ENCODE results near the gene NAPEPLD.

NAPEPLD gene

DNA sequence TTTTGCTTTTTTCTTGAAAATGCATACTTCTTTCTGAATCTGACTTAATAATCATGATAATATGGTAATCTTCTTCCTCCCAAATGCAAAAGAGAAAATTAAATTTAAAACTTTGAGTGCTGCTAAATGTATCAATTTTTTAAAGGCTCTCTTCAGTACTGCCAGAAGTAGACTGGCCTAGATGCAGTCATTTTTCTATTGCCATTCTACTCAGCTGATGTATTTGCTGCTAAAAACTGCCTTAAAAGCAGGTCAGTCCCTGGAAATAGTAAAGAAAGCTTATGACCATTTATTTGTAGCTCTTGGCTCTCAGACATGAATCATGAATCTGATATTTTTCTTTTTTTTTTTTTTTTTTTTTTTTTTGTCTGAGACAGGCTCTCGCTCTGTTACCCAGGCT lies 28.5 kb downstream of the NAPEPLD start:
- TF ChIP-seq ZNF8 (CRISPR knock-in tag; IDR thresholded peaks at IDR 0.05), result no peak
- ATAC-seq, result no peak

DNA sequence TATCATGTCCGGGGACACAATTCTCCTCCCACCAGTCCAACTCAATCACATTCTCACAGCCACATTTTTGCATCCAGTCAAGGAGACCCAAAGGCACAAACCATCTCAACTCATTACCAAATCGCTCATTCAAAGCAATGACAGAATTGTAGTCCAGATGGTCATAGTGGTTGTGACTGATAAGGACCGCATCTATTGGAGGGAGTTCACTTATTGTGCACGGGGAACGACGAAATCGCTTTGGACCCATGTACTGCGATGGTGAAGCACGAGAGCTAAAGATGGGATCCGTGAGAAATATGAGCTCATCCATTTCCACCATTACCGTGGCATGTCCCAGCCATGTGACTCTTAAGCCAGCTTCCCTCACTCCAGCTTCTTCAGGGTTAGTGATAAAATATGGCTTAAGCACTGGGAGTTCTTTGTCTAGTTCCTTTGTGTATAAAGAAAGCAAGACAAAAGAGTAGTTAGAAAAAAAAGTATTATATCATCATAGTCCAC lies 29.1 kb downstream of the NAPEPLD start:
- ATAC-seq, result no peak
- no peak for TF ChIP-seq ZNF70 (CRISPR knock-in tag; IDR thresholded peaks at IDR 0.05)
- TF ChIP-seq ISL1 (CRISPR knock-in tag; IDR thresholded peaks at IDR 0.05), result no peak
- TF ChIP-seq RARB (CRISPR knock-in tag; IDR thresholded peaks at IDR 0.05), result no peak
- TF ChIP-seq, protein P1, sequence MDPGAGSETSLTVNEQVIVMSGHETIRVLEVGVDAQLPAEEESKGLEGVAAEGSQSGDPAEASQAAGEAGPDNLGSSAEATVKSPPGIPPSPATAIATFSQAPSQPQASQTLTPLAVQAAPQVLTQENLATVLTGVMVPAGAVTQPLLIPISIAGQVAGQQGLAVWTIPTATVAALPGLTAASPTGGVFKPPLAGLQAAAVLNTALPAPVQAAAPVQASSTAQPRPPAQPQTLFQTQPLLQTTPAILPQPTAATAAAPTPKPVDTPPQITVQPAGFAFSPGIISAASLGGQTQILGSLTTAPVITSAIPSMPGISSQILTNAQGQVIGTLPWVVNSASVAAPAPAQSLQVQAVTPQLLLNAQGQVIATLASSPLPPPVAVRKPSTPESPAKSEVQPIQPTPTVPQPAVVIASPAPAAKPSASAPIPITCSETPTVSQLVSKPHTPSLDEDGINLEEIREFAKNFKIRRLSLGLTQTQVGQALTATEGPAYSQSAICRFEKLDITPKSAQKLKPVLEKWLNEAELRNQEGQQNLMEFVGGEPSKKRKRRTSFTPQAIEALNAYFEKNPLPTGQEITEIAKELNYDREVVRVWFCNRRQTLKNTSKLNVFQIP (CRISPR knock-in tag; IDR thresholded peaks at IDR 0.05; ENCODE audit: borderline replicate concordance, low read depth), result no peak
- no peak for TF ChIP-seq ARNTL (CRISPR knock-in tag; IDR thresholded peaks at IDR 0.05; ENCODE audit: borderline replicate concordance, low read depth)
- no peak for TF ChIP-seq ZNF8 (CRISPR knock-in tag; IDR thresholded peaks at IDR 0.05)
- no peak for TF ChIP-seq ZC3H10 (CRISPR knock-in tag; IDR thresholded peaks at IDR 0.05)
- no peak for TF ChIP-seq ZNF565 (CRISPR knock-in tag; conservative IDR thresholded peaks at IDR 0.05; ENCODE audit: low read depth)
- TF ChIP-seq, protein P2, sequence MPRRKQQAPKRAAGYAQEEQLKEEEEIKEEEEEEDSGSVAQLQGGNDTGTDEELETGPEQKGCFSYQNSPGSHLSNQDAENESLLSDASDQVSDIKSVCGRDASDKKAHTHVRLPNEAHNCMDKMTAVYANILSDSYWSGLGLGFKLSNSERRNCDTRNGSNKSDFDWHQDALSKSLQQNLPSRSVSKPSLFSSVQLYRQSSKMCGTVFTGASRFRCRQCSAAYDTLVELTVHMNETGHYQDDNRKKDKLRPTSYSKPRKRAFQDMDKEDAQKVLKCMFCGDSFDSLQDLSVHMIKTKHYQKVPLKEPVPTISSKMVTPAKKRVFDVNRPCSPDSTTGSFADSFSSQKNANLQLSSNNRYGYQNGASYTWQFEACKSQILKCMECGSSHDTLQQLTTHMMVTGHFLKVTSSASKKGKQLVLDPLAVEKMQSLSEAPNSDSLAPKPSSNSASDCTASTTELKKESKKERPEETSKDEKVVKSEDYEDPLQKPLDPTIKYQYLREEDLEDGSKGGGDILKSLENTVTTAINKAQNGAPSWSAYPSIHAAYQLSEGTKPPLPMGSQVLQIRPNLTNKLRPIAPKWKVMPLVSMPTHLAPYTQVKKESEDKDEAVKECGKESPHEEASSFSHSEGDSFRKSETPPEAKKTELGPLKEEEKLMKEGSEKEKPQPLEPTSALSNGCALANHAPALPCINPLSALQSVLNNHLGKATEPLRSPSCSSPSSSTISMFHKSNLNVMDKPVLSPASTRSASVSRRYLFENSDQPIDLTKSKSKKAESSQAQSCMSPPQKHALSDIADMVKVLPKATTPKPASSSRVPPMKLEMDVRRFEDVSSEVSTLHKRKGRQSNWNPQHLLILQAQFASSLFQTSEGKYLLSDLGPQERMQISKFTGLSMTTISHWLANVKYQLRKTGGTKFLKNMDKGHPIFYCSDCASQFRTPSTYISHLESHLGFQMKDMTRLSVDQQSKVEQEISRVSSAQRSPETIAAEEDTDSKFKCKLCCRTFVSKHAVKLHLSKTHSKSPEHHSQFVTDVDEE (CRISPR knock-in tag; IDR thresholded peaks at IDR 0.05), result no peak
- no peak for TF ChIP-seq ZFP3 (CRISPR knock-in tag; IDR thresholded peaks at IDR 0.05)
- TF ChIP-seq ESRRG (CRISPR knock-in tag; IDR thresholded peaks at IDR 0.05), result no peak
- TF ChIP-seq, protein P3, sequence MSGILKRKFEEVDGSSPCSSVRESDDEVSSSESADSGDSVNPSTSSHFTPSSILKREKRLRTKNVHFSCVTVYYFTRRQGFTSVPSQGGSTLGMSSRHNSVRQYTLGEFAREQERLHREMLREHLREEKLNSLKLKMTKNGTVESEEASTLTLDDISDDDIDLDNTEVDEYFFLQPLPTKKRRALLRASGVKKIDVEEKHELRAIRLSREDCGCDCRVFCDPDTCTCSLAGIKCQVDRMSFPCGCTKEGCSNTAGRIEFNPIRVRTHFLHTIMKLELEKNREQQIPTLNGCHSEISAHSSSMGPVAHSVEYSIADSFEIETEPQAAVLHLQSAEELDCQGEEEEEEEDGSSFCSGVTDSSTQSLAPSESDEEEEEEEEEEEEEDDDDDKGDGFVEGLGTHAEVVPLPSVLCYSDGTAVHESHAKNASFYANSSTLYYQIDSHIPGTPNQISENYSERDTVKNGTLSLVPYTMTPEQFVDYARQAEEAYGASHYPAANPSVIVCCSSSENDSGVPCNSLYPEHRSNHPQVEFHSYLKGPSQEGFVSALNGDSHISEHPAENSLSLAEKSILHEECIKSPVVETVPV (CRISPR knock-in tag; IDR thresholded peaks at IDR 0.05), result no peak

DNA sequence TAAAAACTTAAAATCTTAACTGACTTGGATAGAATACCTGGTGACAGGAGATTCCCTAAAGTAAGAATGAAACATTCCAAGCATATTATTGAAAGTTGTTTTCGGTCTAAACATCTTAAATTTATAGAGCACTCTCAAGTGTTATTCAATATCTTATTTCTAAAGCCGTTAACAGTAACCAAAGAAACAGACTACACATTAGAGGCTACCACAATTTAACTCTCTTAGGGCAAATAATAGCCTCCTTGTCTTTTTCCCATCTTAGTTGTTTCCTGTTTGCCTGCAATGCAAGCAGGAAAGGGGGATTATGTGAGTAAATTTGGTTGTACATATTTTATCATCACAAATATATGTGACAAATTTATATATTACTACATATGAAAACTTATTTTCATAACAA lies 31.4 kb downstream of the NAPEPLD start:
- no peak for ATAC-seq
- TF ChIP-seq ZFP30 (CRISPR knock-in tag; IDR thresholded peaks at IDR 0.05) (no peak), RARB (CRISPR knock-in tag; IDR thresholded peaks at IDR 0.05) (no peak), ZNF565 (CRISPR knock-in tag; conservative IDR thresholded peaks at IDR 0.05; ENCODE audit: low read depth) (no peak), ZFP3 (CRISPR knock-in tag; IDR thresholded peaks at IDR 0.05) (no peak), BACH2 (CRISPR knock-in tag; IDR thresholded peaks at IDR 0.05; ENCODE audit: borderline replicate concordance) (no peak), ESRRG (CRISPR knock-in tag; IDR thresholded peaks at IDR 0.05) (no peak), GLIS3 (CRISPR knock-in tag; IDR thresholded peaks at IDR 0.05) (no peak)
- TF ChIP-seq, protein P3 (CRISPR knock-in tag; IDR thresholded peaks at IDR 0.05), result no peak

DNA sequence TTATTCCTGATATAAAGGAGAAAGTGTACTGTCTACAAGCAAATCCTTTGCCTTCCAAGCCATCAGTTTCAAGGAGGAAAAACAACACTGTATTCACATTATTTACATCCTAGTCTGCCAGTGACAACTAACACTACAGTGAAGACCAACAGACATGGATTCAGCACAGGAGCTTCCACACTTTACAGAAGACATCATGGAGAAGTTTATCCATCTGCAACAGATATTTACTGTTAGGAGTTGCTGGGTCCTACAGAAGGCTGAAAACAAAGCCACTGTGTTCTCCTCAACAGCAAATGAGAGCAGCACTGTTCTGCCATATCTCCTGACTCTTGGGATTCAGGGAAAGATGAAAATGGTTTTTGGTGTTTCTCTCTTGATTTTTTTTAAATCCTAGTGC lies 31.9 kb downstream of the NAPEPLD start:
- ATAC-seq, result no peak
- TF ChIP-seq GLIS3 (CRISPR knock-in tag; IDR thresholded peaks at IDR 0.05) (no peak), ZFP3 (CRISPR knock-in tag; IDR thresholded peaks at IDR 0.05) (no peak), ZNF565 (CRISPR knock-in tag; conservative IDR thresholded peaks at IDR 0.05; ENCODE audit: low read depth) (no peak), ARNTL (CRISPR knock-in tag; IDR thresholded peaks at IDR 0.05; ENCODE audit: borderline replicate concordance, low read depth) (no peak), TCF4 (CRISPR knock-in tag; IDR thresholded peaks at IDR 0.05; ENCODE audit: borderline replicate concordance) (no peak), ZNF8 (CRISPR knock-in tag; IDR thresholded peaks at IDR 0.05) (no peak), ZNF70 (CRISPR knock-in tag; IDR thresholded peaks at IDR 0.05) (no peak), BACH2 (CRISPR knock-in tag; IDR thresholded peaks at IDR 0.05; ENCODE audit: borderline replicate concordance) (no peak), PPARA (CRISPR knock-in tag; IDR thresholded peaks at IDR 0.05; ENCODE audit: borderline replicate concordance) (no peak), SNAI2 (CRISPR knock-in tag; IDR thresholded peaks at IDR 0.05) (no peak), CSDC2 (CRISPR knock-in tag; IDR thresholded peaks at IDR 0.05) (no peak), ZFP30 (CRISPR knock-in tag; IDR thresholded peaks at IDR 0.05) (no peak), ISL1 (CRISPR knock-in tag; IDR thresholded peaks at IDR 0.05) (no peak), OSR1 (CRISPR knock-in tag; IDR thresholded peaks at IDR 0.05) (no peak)
- TF ChIP-seq, protein P2 (CRISPR knock-in tag; IDR thresholded peaks at IDR 0.05), result no peak
- TF ChIP-seq, protein P1 (CRISPR knock-in tag; IDR thresholded peaks at IDR 0.05; ENCODE audit: borderline replicate concordance, low read depth), result no peak
- TF ChIP-seq, protein P4, sequence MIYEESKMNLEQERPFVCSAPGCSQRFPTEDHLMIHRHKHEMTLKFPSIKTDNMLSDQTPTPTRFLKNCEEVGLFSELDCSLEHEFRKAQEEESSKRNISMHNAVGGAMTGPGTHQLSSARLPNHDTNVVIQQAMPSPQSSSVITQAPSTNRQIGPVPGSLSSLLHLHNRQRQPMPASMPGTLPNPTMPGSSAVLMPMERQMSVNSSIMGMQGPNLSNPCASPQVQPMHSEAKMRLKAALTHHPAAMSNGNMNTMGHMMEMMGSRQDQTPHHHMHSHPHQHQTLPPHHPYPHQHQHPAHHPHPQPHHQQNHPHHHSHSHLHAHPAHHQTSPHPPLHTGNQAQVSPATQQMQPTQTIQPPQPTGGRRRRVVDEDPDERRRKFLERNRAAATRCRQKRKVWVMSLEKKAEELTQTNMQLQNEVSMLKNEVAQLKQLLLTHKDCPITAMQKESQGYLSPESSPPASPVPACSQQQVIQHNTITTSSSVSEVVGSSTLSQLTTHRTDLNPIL (CRISPR knock-in tag; IDR thresholded peaks at IDR 0.05; ENCODE audit: low read depth), result no peak
